ENCODE results near the gene RPS15A. TPM values are rescaled to one million over a fixed set of nuclear protein-coding genes. Genes with fewer than 3 reads are reported as not detected.
A peak's percentile ranks its signal among the peaks of the same experiment; 100 is the strongest.

RPS15A gene
- total RNA-seq, 3 donors from 2014 or later (not counting 1 experiment from before 2014, with no cell fraction given): 1,225 to 1,687 (median 1,635) TPM

DNA sequence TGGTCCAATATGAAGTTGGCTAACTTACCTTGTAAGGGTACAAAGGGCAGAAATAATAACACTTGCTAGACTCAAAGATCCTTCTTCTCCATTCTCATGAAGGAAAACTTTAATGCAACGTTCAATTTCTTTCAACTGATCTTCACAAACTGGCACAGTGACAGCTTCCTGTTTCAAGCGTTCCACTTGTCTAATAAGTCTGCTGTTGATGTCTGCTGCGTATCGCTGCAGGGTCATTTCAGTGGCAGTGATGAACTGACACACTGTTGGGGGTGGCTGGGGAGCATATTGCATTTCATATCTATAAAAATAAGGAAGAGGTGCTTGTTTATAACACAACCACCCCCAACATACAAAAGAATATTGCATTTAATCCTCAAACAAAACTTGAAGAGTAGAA, 44.7 kb upstream of the RPS15A start:
- peaks cover 40% of the 10 kb centered on the region for H3K36me3 Mint-ChIP-seq
- peaks cover 96% of the 10 kb centered on the region for H3K36me3 ChIP-seq (ENCODE audit: control insufficient read depth, insufficient read depth, low read length)
- DNase-seq: no peak
- H3K9me3 ChIP-seq (ENCODE audit: control insufficient read depth, insufficient read depth, low read length): no peaks in the 10 kb centered on the region
- ATAC-seq: no peak
- H3K4me1 Mint-ChIP-seq: peaks cover 0 to 4% of the 10 kb centered on the region in 2 donors
- no peak overlapping the region for H3K27ac ChIP-seq (ENCODE audit: low read length)
- intact Hi-C loops (cut with micrococcal nuclease): no loop called here
- no peak overlapping the region for H3K4me3 ChIP-seq (ENCODE audit: low read length)
- H3K9me3 Mint-ChIP-seq: no peaks in the 10 kb centered on the region
- no peaks in the 10 kb centered on the region for H3K27me3 Mint-ChIP-seq (ENCODE audit: low read depth in 2 of 2)
- TF ChIP-seq, protein P1, sequence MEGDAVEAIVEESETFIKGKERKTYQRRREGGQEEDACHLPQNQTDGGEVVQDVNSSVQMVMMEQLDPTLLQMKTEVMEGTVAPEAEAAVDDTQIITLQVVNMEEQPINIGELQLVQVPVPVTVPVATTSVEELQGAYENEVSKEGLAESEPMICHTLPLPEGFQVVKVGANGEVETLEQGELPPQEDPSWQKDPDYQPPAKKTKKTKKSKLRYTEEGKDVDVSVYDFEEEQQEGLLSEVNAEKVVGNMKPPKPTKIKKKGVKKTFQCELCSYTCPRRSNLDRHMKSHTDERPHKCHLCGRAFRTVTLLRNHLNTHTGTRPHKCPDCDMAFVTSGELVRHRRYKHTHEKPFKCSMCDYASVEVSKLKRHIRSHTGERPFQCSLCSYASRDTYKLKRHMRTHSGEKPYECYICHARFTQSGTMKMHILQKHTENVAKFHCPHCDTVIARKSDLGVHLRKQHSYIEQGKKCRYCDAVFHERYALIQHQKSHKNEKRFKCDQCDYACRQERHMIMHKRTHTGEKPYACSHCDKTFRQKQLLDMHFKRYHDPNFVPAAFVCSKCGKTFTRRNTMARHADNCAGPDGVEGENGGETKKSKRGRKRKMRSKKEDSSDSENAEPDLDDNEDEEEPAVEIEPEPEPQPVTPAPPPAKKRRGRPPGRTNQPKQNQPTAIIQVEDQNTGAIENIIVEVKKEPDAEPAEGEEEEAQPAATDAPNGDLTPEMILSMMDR (IDR thresholded peaks at IDR 0.05): no peak
- peak overlapping the region in 1 of 2 donors; percentile 29 for H3K27ac Mint-ChIP-seq
- H3K4me1 ChIP-seq (ENCODE audit: control insufficient read depth, insufficient read depth, low read length): no peaks in the 10 kb centered on the region
- H3K27me3 ChIP-seq (ENCODE audit: control insufficient read depth, insufficient read depth, low read length): no peaks in the 10 kb centered on the region
- no peak overlapping the region for H3K4me3 Mint-ChIP-seq
- WGBS (ENCODE audit: insufficient coverage): 69% methylated on average over 2 of the region's 4 CpGs

DNA sequence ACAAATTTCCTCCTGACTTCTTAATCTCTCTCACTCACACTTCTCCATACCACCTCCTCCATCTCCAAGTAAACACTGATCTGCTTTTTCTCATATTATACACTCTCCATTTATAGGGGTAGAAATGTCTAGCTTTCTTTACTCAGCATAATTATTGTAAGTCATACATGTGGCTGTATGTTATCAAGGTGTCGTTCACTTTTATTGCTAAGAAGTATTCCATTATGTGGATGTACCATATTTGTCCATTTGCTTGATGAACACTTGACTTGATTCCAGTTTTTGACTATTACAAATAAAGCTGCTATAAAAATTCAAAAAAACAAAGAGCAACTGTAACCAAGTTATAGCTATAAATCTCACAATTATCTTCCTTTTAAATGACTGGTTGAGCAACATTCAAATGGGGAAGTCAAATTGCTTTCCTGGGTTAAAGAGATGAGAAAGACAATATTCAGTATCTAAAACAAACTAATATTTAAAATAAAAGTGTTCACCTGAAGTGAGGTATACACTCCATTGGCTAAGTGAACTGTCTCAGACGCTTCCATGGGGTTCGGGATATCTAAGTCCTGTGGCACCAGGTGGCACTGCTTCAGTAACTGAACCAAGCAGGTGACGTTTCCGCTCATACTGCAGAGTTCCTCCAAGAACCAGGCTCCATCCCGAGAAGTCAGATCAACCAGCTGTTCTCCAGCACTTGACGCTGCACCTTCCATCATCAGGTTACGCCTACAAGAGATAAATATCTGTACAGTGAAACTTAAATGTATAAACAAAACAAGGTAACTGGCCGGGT, 43.8 kb upstream of the RPS15A start:
- no peak for ATAC-seq
- Mint-ChIP-seq H3K36me3 (peaks cover 32% of the 10 kb centered on the region), H3K9me3 (no peaks in the 10 kb centered on the region), H3K4me3 (no peak overlapping the region), H3K27me3 (ENCODE audit: low read depth in 2 of 2) (no peaks in the 10 kb centered on the region), H3K4me1 (peaks cover 0 to 4% of the 10 kb centered on the region in 2 donors), H3K27ac (peak overlapping the region in 1 of 2 donors; percentile 29)
- H3K4me1 ChIP-seq (ENCODE audit: control insufficient read depth, insufficient read depth, low read length): no peaks in the 10 kb centered on the region
- no peak overlapping the region for H3K4me3 ChIP-seq (ENCODE audit: low read length)
- intact Hi-C loops (cut with micrococcal nuclease): no loop called here
- WGBS (ENCODE audit: insufficient coverage): 94% methylated on average over 8 of the region's 9 CpGs
- no peak overlapping the region for H3K27ac ChIP-seq (ENCODE audit: low read length)
- H3K27me3 ChIP-seq (ENCODE audit: control insufficient read depth, insufficient read depth, low read length): no peaks in the 10 kb centered on the region
- peaks cover 96% of the 10 kb centered on the region for H3K36me3 ChIP-seq (ENCODE audit: control insufficient read depth, insufficient read depth, low read length)
- H3K9me3 ChIP-seq (ENCODE audit: control insufficient read depth, insufficient read depth, low read length): no peaks in the 10 kb centered on the region
- no peak for DNase-seq
- TF ChIP-seq, protein P1 (IDR thresholded peaks at IDR 0.05): no peak

DNA sequence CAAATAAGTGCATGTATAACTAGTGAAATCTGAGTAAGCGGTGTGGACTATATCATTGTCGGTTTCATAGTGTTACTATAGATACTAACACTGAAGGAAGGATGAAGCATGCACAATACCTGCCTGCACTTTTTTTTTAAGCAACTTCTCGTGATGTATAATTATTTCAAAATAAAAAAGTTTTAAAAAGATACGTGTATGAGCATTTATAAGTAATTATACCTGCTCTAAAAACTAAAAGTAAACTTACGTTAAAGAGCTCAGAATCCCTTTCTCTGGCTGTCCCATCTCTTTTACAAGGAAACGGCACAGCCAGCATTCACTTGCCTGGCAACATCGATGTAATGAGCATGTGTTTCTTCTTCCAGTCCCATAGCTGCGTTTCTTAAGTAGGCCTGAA, 42.5 kb upstream of the RPS15A start:
- ATAC-seq: no peak
- no peak overlapping the region for H3K27ac Mint-ChIP-seq
- Histone ChIP-seq H3K27ac (ENCODE audit: low read length) (no peak overlapping the region), H3K4me3 (ENCODE audit: low read length) (no peak overlapping the region), H3K4me1 (ENCODE audit: control insufficient read depth, insufficient read depth, low read length) (no peaks in the 10 kb centered on the region), H3K36me3 (ENCODE audit: control insufficient read depth, insufficient read depth, low read length) (peaks cover 92% of the 10 kb centered on the region), H3K9me3 (ENCODE audit: control insufficient read depth, insufficient read depth, low read length) (no peaks in the 10 kb centered on the region), H3K27me3 (ENCODE audit: control insufficient read depth, insufficient read depth, low read length) (no peaks in the 10 kb centered on the region)
- peaks cover 33% of the 10 kb centered on the region for H3K36me3 Mint-ChIP-seq
- H3K9me3 Mint-ChIP-seq: no peaks in the 10 kb centered on the region
- no peaks in the 10 kb centered on the region for H3K27me3 Mint-ChIP-seq (ENCODE audit: low read depth in 2 of 2)
- TF ChIP-seq, protein P1 (IDR thresholded peaks at IDR 0.05): no peak
- H3K4me3 Mint-ChIP-seq: no peak overlapping the region
- H3K4me1 Mint-ChIP-seq: no peaks in the 10 kb centered on the region
- intact Hi-C loops (cut with micrococcal nuclease): no loop called here
- DNase-seq: no peak
- WGBS (ENCODE audit: insufficient coverage): 97% methylated on average over 6 of the region's 8 CpGs

DNA sequence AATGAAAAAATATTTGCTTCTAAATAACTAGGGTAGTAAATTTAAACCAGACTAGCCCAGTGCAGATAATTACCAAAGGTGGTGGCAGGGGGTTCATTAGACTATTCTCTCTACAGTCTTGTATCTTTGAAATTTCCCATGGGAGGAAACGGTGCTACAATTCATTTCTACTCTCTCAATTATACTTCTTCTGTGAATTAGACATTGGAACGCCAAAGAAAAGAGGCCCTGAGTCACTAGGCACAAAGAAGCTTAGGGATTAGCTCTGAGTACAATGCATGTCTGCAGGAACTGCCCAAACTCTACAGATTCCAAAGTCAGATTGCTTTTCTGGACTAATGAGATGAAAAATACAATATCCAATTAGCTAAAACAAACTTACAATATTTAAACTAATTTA, 41.9 kb upstream of the RPS15A start:
- no peaks in the 10 kb centered on the region for H3K9me3 ChIP-seq (ENCODE audit: control insufficient read depth, insufficient read depth, low read length)
- no peak overlapping the region for H3K27ac ChIP-seq (ENCODE audit: low read length)
- H3K27me3 Mint-ChIP-seq (ENCODE audit: low read depth in 2 of 2): no peaks in the 10 kb centered on the region
- H3K4me3 Mint-ChIP-seq: no peak overlapping the region
- H3K27ac Mint-ChIP-seq: no peak overlapping the region
- peaks cover 87% of the 10 kb centered on the region for H3K36me3 ChIP-seq (ENCODE audit: control insufficient read depth, insufficient read depth, low read length)
- H3K4me1 Mint-ChIP-seq: no peaks in the 10 kb centered on the region
- 96% methylated on average over 2 of the region's 2 CpGs for WGBS (ENCODE audit: insufficient coverage)
- no peak overlapping the region for H3K4me3 ChIP-seq (ENCODE audit: low read length)
- intact Hi-C loops (cut with micrococcal nuclease): no loop called here
- ATAC-seq: no peak
- H3K4me1 ChIP-seq (ENCODE audit: control insufficient read depth, insufficient read depth, low read length): no peaks in the 10 kb centered on the region
- peaks cover 28% of the 10 kb centered on the region for H3K36me3 Mint-ChIP-seq
- no peaks in the 10 kb centered on the region for H3K27me3 ChIP-seq (ENCODE audit: control insufficient read depth, insufficient read depth, low read length)
- H3K9me3 Mint-ChIP-seq: no peaks in the 10 kb centered on the region
- DNase-seq: no peak
- TF ChIP-seq, protein P1 (IDR thresholded peaks at IDR 0.05): no peak
